Ishikawa (cell line): ENCODE measurements around the gene PPM1L.

ENCODE experiments used
- CEBPB ChIP-seq: IDR thresholded peaks from 2 replicates; pipeline ENCODE4 v1.6.1; 2012
- CREB1 ChIP-seq: IDR thresholded peaks from 2 replicates; pipeline ENCODE4 v1.6.1; 2012; ENCODE audit warnings: low read depth
- EGR1 ChIP-seq: IDR thresholded peaks from 2 replicates; pipeline ENCODE4 v1.6.1; 2012
- EP300 ChIP-seq: IDR thresholded peaks from 2 replicates; pipeline ENCODE4 v1.6.1; 2012; ENCODE audit warnings: borderline replicate concordance
- FOXM1 ChIP-seq: IDR thresholded peaks from 2 replicates; pipeline ENCODE4 v1.6.1; 2012; ENCODE audit warnings: low read depth, borderline replicate concordance
- NFIC ChIP-seq: IDR thresholded peaks from 2 replicates; pipeline ENCODE4 v1.6.1; 2012
- RAD21 ChIP-seq: IDR thresholded peaks from 2 replicates; pipeline ENCODE4 v1.6.1; 2012; ENCODE audit warnings: low read depth
- REST ChIP-seq: IDR thresholded peaks from 2 replicates; pipeline ENCODE4 v1.6.1; 2012; ENCODE audit warnings: low read depth, mild to moderate bottlenecking
- TAF1 ChIP-seq: IDR thresholded peaks from 2 replicates; pipeline ENCODE4 v1.6.1; 2012; ENCODE audit warnings: low read depth, mild to moderate bottlenecking
- TCF12 ChIP-seq: IDR thresholded peaks from 2 replicates; pipeline ENCODE4 v1.6.1; 2012; ENCODE audit warnings: low read depth
- TEAD4 ChIP-seq: IDR thresholded peaks from 2 replicates; pipeline ENCODE4 v1.6.1; 2012
- YY1 ChIP-seq: IDR thresholded peaks from 2 replicates; pipeline ENCODE4 v1.6.1; 2012; ENCODE audit warnings: low read depth
- ZBTB7A ChIP-seq: IDR thresholded peaks from 2 replicates; pipeline ENCODE4 v1.6.1; 2012; ENCODE audit warnings: low read depth
- TF ChIP-seq, protein P1 (sequence below): IDR thresholded peaks from 2 replicates; pipeline ENCODE4 v1.6.1; 2012
- TF ChIP-seq, protein P2 (sequence below): IDR thresholded peaks from 2 replicates; pipeline ENCODE4 v1.6.1; 2012

The PPM1L gene

DNA sequence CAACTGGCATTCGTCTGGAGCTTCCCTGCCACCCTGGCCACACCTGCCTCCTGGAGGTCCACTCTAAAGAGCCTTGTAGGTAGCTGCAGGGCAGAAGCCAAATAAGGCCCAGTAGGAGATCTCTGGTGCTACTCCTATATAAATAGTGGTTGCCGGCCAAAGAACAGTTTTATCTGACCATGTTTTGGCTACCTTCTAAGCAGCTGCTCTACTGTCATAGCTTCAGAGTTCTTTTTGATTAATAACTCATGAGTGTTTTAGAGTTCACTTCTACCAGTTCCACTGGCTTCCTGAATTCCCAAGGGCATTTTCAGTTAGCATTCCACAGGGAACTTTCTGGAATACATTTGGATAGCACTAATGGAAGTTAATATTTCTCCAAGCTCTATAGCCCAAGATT, 194.5 kb downstream of the PPM1L start:
- no peak for TF ChIP-seq EGR1
- TF ChIP-seq RAD21, result no peak
- no peak for TF ChIP-seq CREB1
- TF ChIP-seq, protein P1, sequence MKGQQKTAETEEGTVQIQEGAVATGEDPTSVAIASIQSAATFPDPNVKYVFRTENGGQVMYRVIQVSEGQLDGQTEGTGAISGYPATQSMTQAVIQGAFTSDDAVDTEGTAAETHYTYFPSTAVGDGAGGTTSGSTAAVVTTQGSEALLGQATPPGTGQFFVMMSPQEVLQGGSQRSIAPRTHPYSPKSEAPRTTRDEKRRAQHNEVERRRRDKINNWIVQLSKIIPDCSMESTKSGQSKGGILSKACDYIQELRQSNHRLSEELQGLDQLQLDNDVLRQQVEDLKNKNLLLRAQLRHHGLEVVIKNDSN, result no peak
- no peak for TF ChIP-seq CEBPB
- TF ChIP-seq, protein P2, sequence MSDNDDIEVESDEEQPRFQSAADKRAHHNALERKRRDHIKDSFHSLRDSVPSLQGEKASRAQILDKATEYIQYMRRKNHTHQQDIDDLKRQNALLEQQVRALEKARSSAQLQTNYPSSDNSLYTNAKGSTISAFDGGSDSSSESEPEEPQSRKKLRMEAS, result no peak
- no peak for TF ChIP-seq ZBTB7A
- no peak for TF ChIP-seq EP300
- no peak for TF ChIP-seq TCF12
- no peak for TF ChIP-seq REST

- TF ChIP-seq ZBTB7A, result no peak
- no peak for TF ChIP-seq CEBPB
- TF ChIP-seq FOXM1, result no peak
- TF ChIP-seq, protein P1, result no peak
- TF ChIP-seq EP300, result no peak
- no peak for TF ChIP-seq EGR1
- no peak for TF ChIP-seq REST
- no peak for TF ChIP-seq NFIC
- TF ChIP-seq RAD21, result no peak
- no peak for TF ChIP-seq TEAD4
- TF ChIP-seq TCF12, result no peak
- TF ChIP-seq, protein P2, result no peak
- TF ChIP-seq YY1, result no peak
- no peak for TF ChIP-seq TAF1
- no peak for TF ChIP-seq CREB1
These were observed 194.9 kb downstream of the PPM1L start for GRCh38 chr3:160950954-160951353.

DNA sequence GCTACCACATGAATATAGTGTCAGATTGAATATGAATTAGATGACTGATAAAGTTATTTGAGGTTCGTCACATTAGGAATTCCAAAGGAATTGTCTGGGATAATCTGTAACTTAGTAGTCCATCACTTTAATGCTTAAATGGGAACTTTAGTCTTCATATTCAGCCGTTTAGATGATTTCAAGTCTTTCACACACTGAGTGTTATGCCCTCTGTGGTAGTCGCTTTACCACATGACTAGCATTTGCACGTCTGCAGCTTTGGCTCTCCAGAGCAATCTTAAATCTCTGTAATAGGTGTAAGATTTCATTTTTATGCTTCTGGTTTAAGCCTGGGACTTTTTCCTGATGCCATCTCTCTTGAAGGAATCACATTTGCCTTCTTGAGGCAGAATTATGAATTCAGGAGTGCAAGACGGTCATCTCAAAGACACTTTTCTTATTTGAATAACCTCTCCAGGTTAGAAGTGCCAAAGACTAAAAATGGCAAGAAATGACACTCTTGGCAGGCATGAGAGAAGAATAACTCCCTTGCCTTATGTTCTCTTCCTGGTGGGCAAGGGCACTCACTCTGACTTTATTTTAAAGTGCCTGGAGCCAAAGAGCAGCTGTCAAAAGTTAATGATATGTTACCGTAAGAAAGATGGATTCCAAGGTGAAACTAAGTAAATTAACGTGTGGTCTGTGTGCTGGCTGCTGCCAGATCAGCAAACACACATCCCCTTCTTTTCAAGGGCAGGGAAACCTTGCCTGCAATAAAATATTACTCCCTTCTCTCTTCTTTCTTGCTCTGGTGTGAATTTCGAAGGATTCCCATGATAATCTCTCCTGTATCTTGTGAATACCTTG, 195.8 kb downstream of the PPM1L start:
- no peak for TF ChIP-seq CREB1
- no peak for TF ChIP-seq YY1
- TF ChIP-seq REST, result no peak
- no peak for TF ChIP-seq FOXM1
- TF ChIP-seq, protein P1, result no peak
- TF ChIP-seq TCF12, result no peak
- no peak for TF ChIP-seq NFIC
- TF ChIP-seq TEAD4, result no peak
- no peak for TF ChIP-seq EP300
- no peak for TF ChIP-seq EGR1
- no peak for TF ChIP-seq RAD21
- TF ChIP-seq, protein P2, result no peak

GRCh38 chr3:160953686-160954085, 197.7 kb downstream of the PPM1L start:
- TF ChIP-seq ZBTB7A, result no peak
- no peak for TF ChIP-seq TEAD4
- TF ChIP-seq CEBPB, result no peak
- TF ChIP-seq CREB1, result no peak
- TF ChIP-seq, protein P1, result no peak
- TF ChIP-seq YY1, result no peak
- TF ChIP-seq EP300, result no peak
